Ishikawa (cell line): ENCODE measurements around the gene CTR9.

Experiments
- CEBPB ChIP-seq: IDR thresholded peaks from 2 replicates; pipeline ENCODE4 v1.6.1; 2012
- CREB1 ChIP-seq: IDR thresholded peaks from 2 replicates; pipeline ENCODE4 v1.6.1; 2012; ENCODE audit warnings: low read depth
- EGR1 ChIP-seq: IDR thresholded peaks from 2 replicates; pipeline ENCODE4 v1.6.1; 2012
- EP300 ChIP-seq: IDR thresholded peaks from 2 replicates; pipeline ENCODE4 v1.6.1; 2012; ENCODE audit warnings: borderline replicate concordance
- NFIC ChIP-seq: IDR thresholded peaks from 2 replicates; pipeline ENCODE4 v1.6.1; 2012
- RAD21 ChIP-seq: IDR thresholded peaks from 2 replicates; pipeline ENCODE4 v1.6.1; 2012; ENCODE audit warnings: low read depth
- TAF1 ChIP-seq: IDR thresholded peaks from 2 replicates; pipeline ENCODE4 v1.6.1; 2012; ENCODE audit warnings: low read depth, mild to moderate bottlenecking
- YY1 ChIP-seq: IDR thresholded peaks from 2 replicates; pipeline ENCODE4 v1.6.1; 2012; ENCODE audit warnings: low read depth
- ZBTB7A ChIP-seq: IDR thresholded peaks from 2 replicates; pipeline ENCODE4 v1.6.1; 2012; ENCODE audit warnings: low read depth
- TF ChIP-seq, protein P1 (sequence below): IDR thresholded peaks from 2 replicates; pipeline ENCODE4 v1.6.1; 2012; ENCODE audit warnings: low read depth, mild to moderate bottlenecking
- TF ChIP-seq, protein P2 (sequence below): IDR thresholded peaks from 2 replicates; pipeline ENCODE4 v1.6.1; 2012

DNA sequence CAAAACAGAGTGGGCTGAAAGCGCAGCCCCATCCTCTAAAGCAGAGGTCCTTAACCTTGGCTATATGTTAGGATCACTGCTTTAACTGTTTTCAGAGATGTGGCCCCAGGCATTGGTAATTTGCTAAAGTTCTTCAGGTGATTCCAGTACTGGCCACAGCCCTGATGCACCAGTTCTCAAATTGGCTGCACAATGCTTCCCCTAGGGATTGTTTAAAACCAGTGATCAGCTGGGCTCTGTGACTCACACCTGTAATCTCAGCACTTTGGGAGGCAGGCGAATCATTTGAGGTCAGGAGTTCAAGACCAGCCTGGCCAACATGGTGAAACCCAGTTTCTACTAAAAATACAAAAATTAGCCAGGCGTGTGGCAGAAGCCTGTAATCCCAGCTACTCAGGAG is 49.1 kb upstream of the CTR9 start:
- TF ChIP-seq CREB1 = no peak
- TF ChIP-seq, protein P1, sequence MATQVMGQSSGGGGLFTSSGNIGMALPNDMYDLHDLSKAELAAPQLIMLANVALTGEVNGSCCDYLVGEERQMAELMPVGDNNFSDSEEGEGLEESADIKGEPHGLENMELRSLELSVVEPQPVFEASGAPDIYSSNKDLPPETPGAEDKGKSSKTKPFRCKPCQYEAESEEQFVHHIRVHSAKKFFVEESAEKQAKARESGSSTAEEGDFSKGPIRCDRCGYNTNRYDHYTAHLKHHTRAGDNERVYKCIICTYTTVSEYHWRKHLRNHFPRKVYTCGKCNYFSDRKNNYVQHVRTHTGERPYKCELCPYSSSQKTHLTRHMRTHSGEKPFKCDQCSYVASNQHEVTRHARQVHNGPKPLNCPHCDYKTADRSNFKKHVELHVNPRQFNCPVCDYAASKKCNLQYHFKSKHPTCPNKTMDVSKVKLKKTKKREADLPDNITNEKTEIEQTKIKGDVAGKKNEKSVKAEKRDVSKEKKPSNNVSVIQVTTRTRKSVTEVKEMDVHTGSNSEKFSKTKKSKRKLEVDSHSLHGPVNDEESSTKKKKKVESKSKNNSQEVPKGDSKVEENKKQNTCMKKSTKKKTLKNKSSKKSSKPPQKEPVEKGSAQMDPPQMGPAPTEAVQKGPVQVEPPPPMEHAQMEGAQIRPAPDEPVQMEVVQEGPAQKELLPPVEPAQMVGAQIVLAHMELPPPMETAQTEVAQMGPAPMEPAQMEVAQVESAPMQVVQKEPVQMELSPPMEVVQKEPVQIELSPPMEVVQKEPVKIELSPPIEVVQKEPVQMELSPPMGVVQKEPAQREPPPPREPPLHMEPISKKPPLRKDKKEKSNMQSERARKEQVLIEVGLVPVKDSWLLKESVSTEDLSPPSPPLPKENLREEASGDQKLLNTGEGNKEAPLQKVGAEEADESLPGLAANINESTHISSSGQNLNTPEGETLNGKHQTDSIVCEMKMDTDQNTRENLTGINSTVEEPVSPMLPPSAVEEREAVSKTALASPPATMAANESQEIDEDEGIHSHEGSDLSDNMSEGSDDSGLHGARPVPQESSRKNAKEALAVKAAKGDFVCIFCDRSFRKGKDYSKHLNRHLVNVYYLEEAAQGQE = no peak
- TF ChIP-seq CEBPB = no peak
- TF ChIP-seq TAF1 = no peak
- no peak for TF ChIP-seq RAD21
- TF ChIP-seq ZBTB7A = no peak
- TF ChIP-seq EP300 = no peak
- TF ChIP-seq, protein P2, sequence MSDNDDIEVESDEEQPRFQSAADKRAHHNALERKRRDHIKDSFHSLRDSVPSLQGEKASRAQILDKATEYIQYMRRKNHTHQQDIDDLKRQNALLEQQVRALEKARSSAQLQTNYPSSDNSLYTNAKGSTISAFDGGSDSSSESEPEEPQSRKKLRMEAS = no peak
- no peak for TF ChIP-seq NFIC
- TF ChIP-seq YY1 = no peak
- no peak for TF ChIP-seq EGR1
